Islet precursor cell (in vitro differentiated cells): Measurements from ENCODE around the gene CA11.
"Not testable (repeated sequence)": the region's sequence is repeated elsewhere in the genome, so short reads cannot be mapped to it uniquely, and the experiment has no call there.

Experiments used
- DNase-seq: peaks from one replicate; pipeline ENCODE4 v3.0.0-alpha.2; 2018

Gene CA11

GRCh38 chr19:48639483-48640375, 6.3 kb downstream of the CA11 start:
- DNase-seq = no peak

DNA sequence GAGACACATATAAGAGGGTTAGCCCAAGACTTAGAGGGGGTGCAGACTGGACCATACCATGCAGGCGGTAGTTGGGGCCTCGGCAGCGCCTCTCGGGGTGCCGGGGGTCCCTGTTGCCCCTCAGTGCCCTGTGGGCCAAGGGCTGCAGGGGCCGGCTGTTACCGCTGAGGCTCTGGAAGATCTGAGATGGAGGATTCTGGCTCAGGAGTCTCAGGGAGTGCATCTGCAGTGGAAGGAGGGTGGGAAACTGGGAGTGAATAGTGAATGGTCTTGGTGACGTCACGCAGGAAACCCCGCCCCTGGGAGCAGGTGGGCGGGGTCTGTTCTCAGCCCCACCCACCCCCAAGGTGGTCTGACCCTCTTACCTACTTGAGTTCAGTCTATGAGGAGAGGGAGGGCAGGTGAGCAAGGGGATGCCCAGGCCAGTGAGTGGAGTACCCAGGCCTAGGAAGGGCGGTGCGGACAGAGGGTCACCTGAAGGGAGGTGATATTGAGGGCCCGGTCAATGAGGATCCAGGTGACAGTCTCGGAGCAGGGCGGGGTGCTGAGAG, 7.1 kb downstream of the CA11 start:
- DNase-seq = no peak

DNA sequence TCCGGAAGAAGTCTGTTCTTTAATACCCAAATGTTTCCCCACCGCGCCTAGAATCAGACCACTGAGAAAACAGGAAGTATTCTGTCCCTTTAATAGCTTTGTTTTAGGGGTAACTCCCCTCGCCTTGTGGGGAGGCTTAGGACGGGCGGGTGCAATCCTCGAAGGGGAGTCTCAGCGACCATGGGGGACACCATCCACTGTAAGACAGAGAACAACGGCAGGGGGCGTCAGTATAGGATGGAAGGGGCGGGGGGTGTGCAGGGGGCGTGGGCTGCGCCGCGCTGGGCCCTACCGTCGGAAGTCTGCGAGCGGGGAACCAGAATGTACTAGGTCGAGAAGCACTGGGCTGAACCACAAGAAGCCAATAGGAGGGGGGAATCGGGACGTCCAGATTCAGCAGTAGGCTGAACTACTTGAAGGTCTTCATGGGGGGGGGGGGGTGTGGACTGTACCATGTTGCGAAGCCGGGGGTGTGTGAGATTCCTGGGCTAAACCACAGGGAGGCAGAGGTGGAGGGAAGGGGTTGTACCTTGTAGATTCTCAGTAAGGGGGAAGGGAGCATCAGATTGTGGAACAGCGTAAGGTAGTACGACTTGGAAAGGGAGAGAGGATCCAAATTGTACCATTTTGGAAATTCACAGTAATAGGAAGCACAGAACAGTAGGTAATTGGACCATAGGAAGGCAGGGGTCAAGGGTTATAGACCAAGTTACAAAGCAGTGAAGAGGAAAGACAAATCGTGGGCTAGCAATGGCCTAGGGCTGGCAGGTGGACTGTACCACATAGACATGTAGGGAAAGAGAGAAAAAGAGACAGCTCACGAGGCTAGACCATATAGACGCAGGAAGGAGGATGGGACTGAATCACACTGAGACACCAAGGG, 7.8 kb downstream of the CA11 start:
- peak; percentile 93 for DNase-seq

- peak; percentile 98 for DNase-seq
Observed at GRCh38 chr19:48637449-48637947, 8.5 kb downstream of the CA11 start.

DNA sequence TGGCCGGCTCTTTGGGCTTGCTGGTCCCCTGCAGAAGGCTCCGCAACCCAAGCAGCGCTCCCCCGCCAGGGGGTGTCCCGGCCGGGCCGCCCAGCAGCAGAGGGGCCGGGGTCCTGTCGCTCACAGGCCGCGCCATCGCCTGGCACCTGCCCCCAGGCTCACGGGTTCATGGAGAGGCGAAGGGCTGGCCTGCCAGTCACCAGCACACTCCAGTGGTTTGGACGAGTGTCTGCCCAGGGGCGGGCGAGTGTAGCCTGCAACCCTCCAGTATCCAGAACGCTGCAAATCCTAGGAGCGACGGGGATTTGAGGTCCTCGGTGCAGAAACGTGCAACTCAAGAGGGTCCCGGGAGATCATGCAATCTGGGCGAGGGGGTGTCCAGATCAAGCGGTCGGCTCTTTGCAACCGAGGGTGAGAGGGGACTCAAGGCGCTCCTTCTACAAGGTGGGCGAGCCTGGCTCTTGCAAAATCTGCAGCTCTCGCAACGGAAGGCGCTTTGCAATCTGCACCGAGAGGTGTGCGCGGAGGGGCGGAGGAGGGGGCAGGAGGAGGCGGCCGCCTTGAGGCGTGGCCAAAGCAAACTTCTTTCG, 9.0 kb downstream of the CA11 start, which contains the start of gene DBP:
Gene DBP, minus strand, starts transcription at position 521 of the 590 bp plus-strand sequence. Its CDS starts 385 bp downstream, at position 136.
- peak; percentile 72 for DNase-seq

- no peak for DNase-seq
Observed at GRCh38 chr19:48635966-48636858, 9.8 kb downstream of the CA11 start.

DNA sequence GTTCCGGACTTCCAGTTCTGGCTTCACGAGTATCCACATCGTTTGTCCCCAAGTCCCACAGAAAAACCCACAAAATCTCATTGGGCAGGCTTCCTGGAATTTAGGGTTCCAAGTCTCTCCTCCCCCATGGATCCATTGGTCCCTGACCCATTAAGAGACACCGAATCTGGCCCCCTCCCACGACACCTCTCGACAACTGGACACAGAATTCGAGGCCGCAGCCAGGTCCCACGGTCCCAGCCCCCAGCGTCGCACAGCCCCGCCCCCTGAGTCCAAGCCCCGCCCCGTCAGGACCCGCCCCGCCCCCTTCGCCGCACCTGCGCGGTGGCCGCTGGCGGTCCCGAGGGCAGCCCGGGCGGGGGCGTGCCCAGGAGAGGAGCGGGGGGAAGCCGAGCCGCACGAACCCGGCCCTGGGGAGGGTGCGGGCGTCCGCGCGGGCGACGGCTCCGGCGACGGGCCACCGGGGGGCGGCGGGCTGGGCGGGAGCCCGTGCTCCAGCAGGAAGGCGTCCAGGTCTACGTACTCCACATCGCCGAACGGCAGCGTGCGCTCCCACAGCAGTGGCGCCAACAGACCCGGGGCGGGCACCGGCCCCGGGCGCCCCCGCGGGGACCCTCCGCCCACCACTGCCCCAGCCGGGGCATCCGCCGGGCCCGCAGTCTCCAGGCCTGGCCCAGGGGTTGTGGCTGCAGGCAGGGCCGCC, 10.6 kb downstream of the CA11 start:
- DNase-seq = peak; percentile 70

DNA sequence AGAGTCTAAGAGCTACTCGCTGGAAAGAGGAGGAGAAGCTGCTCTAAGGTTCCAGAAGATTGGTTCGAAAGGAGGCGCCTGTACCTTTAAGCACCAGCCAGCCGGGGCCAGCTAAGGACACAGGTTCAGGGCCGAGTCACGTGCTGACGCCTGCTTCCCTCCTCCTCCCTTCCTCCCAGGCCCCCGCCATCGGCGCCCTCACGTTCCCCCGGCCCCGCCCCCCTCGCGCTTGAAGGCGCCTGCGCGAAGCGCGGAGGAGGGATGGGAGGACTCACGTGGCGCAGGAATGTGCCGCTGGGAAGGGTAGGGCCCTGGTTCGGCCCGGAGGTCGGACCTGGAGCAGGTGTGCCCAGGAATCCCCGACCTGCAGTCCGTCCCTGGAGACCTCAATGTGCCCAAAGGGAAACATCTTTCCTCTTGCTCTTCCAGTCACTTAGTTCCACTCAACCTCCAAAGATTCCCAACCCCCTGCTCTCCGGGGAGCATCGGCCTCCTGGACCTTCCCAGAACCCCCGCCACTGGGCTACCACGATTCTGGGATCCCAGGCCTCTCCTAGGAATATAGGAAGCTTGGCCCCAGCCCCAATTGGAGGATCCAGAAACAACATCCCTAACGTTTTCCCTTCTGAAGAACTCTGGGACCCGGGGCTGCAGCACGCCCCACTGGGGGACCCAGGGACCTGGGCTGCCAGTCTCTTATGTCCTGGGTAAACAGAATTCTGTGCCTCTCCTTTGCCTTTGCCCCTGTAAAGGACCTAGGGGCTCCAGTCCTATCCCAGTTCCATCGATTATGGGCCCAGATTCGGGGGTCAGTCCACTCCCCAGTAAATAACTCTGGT, 11.3 kb downstream of the CA11 start:
- peak; percentile 95 for DNase-seq

- DNase-seq = no peak
Observed at GRCh38 chr19:48634036-48634342, 12.0 kb downstream of the CA11 start.

DNA sequence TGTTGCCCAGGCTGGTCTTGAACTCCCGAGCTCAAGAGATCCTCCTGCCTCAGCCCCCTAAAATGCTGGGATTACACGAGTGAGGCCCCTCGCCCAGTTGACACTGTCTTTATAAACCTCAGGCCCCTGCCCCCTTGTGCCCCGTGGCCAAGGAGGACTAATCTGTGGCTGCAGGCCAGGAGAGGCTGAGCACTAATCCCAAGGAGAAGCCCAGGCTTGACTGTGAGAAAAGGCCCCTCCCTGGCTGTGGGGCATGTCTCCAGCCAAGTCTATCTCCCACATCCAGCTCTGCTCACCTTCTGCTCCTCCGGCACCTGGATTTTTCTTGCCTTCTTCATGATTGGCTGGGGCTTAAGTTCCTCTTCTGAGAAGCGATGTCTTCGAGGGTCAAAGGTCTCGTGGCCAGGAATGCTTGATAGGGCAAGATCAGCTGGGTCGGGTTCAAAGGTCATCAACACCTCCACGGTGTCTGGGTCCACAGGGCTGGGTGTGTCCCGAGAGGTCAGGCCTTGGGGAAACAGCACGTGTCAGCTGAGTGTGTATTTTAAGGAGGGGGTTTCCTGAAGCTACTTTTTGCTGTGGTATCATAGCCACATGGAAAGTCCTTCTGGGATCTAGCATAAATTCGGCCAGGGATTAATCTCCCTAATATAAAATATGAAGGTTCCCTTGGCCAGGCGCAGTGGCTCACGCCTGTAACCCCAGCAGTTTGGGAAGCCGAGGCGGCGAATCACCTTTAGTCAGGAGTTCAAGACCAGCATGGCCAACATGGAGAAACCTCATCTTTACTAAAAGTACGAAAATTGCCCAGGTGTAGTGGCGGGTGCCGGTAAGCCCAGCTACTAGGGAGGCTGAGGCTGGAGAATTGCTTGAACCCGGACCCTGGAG, 12.6 kb downstream of the CA11 start:
- peak; percentile 53 for DNase-seq

- peak; percentile 77 for DNase-seq
Observed at GRCh38 chr19:48632692-48633147, 13.3 kb downstream of the CA11 start.

- DNase-seq = not testable (repeated sequence)
Observed at GRCh38 chr19:48632286-48632685, 13.7 kb downstream of the CA11 start.

- no peak for DNase-seq
Observed at GRCh38 chr19:48631225-48631624, 14.8 kb downstream of the CA11 start.

DNA sequence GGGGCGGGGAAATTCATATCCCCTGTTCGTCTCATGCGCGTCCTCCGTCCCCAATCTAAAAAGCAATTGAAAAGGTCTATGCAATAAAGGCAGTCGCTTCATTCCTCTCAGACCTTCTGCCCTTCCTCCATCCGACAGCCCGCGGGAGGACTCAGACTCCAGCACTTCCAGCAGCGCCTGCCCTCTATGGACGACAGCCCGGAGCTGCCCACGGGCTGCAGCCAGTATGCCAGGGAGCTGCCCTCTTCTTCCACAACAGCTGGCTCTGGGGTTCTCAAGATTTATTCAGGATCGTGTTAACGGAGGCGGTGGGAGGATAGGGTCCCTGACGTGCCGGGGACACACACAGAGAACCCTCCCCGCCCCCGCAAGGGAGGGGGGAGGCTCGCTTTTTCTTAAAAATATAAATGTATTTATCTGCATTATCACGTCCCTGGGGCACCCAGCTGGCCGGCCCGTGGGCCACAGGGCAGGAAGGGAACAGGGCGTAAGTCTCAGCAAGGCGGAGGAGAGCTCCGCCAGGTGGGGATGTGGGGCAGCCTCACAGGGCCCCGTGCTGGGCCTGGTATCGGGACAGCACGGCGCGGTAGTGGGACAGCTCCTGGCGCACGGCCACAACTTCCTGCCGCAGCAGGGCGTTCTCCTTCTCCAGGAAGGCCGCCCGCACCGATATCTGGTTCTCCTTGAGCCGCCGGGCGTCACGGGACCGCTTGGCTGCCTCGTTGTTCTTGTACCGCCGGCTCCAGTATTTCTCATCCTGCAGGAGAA, 15.5 kb downstream of the CA11 start:
- DNase-seq = peak; percentile 87

DNA sequence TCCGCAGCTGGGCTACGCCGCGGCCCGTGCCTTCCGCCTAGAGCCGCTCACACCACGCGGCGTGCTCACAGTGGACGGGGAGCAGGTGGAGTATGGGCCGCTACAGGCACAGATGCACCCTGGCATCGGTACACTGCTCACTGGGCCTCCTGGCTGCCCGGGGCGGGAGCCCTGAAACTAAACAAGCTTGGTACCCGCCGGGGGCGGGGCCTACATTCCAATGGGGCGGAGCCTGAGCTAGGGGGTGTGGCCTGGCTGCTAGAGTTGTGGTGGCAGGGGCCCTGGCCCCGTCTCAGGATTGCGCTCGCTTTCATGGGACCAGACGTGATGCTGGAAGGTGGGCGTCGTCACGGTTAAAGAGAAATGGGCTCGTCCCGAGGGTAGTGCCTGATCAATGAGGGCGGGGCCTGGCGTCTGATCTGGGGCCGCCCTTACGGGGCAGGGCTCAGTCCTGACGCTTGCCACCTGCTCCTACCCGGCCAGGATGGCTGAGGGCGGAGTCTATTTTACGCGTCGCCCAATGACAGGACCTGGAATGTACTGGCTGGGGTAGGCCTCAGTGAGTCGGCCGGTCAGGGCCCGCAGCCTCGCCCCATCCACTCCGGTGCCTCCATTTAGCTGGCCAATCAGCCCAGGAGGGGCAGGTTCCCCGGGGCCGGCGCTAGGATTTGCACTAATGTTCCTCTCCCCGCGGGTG, 16.2 kb downstream of the CA11 start:
- peak; percentile 95 for DNase-seq

DNA sequence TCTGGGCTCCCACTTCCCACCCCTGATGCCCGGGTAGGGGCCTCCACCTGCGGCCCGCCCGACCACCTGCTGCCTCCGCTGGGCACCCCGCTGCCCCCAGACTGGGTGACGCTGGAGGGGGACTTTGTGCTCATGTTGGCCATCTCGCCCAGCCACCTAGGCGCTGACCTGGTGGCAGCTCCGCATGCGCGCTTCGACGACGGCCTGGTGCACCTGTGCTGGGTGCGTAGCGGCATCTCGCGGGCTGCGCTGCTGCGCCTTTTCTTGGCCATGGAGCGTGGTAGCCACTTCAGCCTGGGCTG, 16.7 kb downstream of the CA11 start:
- peak; percentile 52 for DNase-seq

GRCh38 chr19:48628486-48629296, 17.3 kb downstream of the CA11 start:
- peak; percentile 54 for DNase-seq
